ENCODE measurements around the gene BID. TPM values are rescaled to one million over a fixed set of nuclear protein-coding genes. Genes with fewer than 3 reads are reported as not detected.
A peak's percentile ranks its signal among the peaks of the same experiment; 100 is the strongest.

BID gene
- total RNA-seq, 1 donor from 2014 or later, result 33.6 TPM

GRCh38 chr22:17773606-17774205 is 563 bp downstream of the BID start:
- no peak for TF ChIP-seq CTCF (conservative IDR thresholded peaks at IDR 0.05; ENCODE audit: low read depth, low read length)
- DNase-seq (ENCODE audit: low read depth), result no peak

DNA sequence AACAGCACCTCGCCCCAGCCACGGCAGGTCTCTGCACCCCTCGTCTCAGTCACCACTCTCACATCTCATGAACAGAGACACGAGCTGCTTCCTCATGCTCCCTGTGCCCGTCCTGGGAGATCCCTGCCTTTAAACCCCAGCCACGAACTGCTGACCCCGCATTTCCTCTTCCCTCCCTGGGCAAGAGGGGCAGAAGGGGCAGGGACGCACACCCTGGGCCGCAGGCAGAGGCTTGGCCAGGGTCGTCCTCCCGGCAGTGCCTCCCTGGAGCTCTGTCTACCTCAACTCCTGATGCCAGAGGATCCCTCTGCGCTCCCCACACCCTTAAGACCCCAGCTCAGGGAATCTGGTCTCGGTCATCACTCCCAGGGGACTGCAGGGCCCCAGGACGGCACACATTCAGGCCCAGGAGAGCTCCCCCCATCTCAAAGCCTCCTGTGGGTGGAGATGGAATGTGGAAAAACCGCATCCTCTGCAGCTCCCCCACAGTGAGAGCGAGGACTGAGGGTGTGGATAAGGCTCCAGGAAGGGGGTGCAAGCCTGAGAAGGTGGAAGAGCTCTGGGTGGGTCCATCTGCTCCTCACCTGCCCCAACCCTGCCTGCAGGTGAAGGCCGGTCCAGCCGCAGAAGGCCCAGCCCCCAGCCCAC is 1.2 kb downstream of the BID start:
- TF ChIP-seq CTCF (conservative IDR thresholded peaks at IDR 0.05; ENCODE audit: low read depth, low read length), result no peak
- DNase-seq (ENCODE audit: low read depth), result no peak
- H3K4me3 ChIP-seq (ENCODE audit: low read depth, low read length), result peak overlapping the region; percentile 62

More at GRCh38 chr22:17773606-17774205, 563 bp downstream of the BID start:
- peak overlapping the region; percentile 62 for H3K4me3 ChIP-seq (ENCODE audit: low read depth, low read length)

DNA sequence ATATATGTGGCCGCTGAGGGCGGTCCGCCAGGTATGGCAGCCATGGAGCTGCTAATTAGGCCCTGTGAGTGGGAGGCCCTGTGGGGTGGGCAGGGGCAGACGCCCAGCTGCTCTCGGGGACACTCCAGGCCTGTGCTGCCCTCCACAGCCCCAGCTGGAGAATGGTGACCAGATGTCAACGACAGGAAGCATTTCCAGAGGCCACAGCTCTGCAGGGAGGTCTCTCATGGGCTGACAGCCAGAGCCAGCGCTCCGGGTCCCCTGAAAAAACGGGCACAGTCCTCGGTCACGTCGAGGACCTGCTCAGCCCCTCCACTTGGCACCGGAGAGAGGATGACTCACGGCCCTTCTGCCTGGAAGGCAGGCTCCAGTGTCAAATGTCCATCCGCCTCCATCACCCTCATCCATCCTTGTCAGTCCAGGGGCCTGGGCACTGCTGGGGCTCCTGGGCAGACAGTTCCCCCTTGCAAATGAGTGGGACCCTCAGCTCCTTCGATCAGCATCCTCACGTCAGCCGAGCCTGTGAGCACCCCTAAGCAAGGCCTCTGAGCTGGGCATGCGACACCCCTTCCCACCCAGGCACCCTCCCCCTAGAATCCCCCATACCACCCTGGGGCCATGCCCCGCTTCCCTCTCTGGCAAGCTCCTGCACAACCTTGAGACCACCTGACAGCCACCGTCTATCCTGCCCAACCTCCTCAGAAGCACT is 1.9 kb downstream of the BID start:
- no peak for TF ChIP-seq CTCF (conservative IDR thresholded peaks at IDR 0.05; ENCODE audit: low read depth, low read length)
- no peak overlapping the region for H3K4me3 ChIP-seq (ENCODE audit: low read depth, low read length)
- DNase-seq (ENCODE audit: low read depth), result no peak

- H3K4me3 ChIP-seq (ENCODE audit: low read depth, low read length), result no peak overlapping the region
- no peak for DNase-seq (ENCODE audit: low read depth)
- no peak for TF ChIP-seq CTCF (conservative IDR thresholded peaks at IDR 0.05; ENCODE audit: low read depth, low read length)
Observed at GRCh38 chr22:17770180-17771077, 3.8 kb downstream of the BID start.

GRCh38 chr22:17769716-17770082 is 4.6 kb downstream of the BID start:
- DNase-seq (ENCODE audit: low read depth), result no peak

More at GRCh38 chr22:17769716-17770082, 4.6 kb downstream of the BID start:
- no peak for TF ChIP-seq CTCF (conservative IDR thresholded peaks at IDR 0.05; ENCODE audit: low read depth, low read length)
- no peak overlapping the region for H3K4me3 ChIP-seq (ENCODE audit: low read depth, low read length)
